Epidermal melanocyte (primary cell): ENCODE results near the gene OLFML3.
"Not testable (repeated sequence)": the region's sequence is repeated elsewhere in the genome, so short reads cannot be mapped to it uniquely, and the experiment has no call there.

Experiments
- DNase-seq: peaks from one replicate; pipeline ENCODE4 v3.0.0; 2011; ENCODE audit warnings: low spot score; ENCODE audit not compliant: insufficient read length

OLFML3 gene

DNA sequence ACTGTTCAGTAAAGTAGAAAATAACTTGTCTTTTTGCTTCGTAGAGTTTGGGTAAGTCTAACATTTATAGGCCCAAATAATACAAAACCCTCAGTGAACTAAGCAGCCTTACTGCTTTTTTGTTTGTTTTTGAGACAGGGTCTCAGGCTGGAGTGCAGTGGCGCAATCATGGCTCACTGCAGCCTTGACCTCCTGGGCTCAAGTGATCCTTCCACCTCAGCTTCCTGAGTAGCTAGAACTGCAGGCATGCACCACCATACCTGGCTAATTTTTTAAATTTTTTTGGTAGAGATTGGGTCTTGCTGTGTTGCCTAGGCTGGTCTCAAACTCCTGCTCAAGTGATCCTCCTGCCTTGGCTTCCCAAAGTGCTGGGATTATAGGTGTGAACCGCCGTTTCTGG, 31.1 kb upstream of the OLFML3 start:
- DNase-seq = not testable (repeated sequence)

DNA sequence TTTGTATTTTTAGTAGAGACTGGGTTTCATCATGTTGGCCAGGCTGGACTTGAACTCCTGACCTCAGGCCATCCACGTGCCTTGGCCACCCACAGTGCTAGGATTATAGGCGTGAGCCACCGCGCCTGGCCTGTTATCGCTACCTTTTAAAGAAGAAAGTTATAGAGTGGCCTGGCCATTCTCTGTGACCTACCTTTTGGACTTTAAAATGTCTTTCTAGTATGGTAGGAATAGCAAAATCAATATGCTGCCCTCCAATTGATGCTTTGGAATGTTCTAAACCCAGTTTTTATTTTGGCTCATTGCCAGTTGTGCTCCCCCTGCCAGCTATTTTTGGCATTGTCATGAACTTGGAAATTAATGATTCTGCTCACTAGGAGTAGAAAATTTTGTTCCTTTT, 30.3 kb upstream of the OLFML3 start:
- DNase-seq = no peak

- no peak for DNase-seq
Measured at GRCh38 chr1:113950908-113951307, 28.4 kb upstream of the OLFML3 start.

DNA sequence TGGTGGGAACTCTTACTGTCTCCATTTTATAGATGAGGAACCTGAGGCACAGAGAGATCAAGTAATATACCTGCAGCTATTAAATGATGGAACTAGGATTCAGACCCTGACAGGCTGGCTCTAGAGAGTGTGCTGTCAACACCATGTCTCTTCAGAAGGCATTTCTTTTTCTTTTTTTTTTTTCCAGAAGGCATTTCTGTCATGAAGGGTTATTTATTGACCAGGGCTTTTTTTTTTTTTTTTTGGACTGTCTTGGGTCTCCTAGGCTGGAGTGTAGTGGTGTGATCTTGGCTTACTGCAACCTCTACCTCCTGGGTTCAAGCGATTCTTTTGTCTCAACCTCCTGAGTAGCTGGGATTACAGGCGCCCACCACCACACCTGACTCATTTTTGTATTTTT, 27.6 kb upstream of the OLFML3 start:
- DNase-seq = no peak

DNA sequence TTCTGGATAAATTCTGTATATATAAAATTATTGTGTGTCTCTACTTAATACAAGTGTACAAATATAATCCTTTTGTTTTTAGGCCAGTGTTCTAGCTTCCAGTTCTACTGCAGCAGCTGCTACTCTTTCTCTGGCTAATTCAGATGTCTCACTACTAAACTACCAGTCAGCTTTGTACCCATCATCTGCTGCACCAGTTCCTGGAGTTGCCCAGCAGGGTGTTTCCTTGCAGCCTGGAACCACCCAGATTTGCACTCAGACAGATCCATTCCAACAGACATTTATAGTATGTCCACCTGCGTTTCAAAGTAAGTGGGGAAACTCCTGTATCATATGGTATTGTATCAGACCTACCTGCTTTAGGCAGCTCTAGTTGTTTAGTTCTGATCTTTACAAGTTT, 21.3 kb upstream of the OLFML3 start:
- no peak for DNase-seq

- DNase-seq = no peak
Measured at GRCh38 chr1:113958691-113959090, 20.6 kb upstream of the OLFML3 start.

DNA sequence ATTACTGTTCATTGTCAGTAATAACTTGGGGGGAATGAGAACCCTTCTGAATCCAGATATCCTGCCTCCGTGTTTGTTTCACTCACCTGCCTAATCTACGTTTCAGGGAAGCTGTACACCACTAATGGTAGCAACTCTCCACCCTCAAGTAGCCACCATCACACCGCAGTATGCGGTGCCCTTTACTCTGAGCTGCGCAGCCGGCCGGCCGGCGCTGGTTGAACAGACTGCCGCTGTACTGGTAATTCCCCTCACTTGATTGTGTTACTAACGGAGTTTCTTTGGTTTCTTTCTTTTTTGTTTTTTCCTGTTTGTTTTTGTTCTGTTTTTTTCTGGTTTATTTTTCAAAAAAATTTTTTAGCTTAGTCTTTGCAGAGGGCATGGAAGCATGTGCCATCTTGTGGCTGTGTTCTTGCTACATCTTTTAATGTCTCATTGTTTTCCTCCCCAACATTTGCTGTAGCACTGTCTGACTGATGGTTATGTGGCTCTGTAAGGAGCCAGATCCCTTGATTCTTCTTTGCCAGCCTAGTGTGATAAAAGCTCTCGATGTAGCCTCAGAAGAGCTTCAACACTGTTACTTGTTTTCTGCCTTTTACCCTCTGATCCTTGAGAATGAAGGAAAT, 15.9 kb upstream of the OLFML3 start:
- no peak for DNase-seq

DNA sequence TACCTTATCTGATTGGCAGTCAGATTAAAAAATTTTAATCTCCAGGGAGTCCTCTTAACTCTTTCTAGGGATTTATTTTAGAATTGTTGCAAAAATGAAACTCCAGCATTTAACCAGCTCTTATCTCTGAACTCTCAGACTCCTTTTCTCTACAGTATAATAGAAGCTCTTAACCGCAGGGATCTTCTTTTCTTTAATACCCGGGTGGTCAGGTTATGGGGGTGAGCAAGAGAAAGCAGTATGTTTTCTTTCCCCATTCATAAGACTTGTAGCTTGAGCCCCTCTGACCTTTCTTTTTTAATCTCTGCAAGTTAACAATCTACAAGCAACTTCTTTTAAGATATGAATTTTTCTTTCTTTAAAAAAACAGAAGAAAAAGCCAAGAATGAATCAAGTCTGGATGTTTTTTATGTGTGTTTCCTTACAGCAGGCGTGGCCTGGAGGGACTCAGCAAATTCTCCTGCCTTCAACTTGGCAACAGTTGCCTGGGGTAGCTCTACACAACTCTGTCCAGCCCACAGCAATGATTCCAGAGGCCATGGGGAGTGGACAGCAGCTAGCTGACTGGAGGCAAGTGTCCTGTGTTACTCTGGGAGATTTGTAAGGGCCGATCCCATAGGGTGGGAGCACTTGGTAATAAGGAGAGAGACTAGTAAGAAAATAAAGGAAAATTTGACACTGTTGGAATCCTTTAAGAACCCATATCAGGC, 13.4 kb upstream of the OLFML3 start:
- no peak for DNase-seq

- DNase-seq = no peak
Measured at GRCh38 chr1:113972954-113973353, 6.3 kb upstream of the OLFML3 start.

DNA sequence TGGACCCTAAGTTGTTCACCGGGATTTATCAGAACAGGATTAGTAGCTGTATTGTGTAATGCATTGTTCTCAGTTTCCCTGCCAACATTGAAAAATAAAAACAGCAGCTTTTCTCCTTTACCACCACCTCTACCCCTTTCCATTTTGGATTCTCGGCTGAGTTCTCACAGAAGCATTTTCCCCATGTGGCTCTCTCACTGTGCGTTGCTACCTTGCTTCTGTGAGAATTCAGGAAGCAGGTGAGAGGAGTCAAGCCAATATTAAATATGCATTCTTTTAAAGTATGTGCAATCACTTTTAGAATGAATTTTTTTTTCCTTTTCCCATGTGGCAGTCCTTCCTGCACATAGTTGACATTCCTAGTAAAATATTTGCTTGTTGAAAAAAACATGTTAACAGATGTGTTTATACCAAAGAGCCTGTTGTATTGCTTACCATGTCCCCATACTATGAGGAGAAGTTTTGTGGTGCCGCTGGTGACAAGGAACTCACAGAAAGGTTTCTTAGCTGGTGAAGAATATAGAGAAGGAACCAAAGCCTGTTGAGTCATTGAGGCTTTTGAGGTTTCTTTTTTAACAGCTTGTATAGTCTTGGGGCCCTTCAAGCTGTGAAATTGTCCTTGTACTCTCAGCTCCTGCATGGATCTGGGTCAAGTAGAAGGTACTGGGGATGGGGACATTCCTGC, 3.9 kb upstream of the OLFML3 start:
- no peak for DNase-seq

- no peak for DNase-seq
Measured at GRCh38 chr1:113976609-113977278, 2.5 kb upstream of the OLFML3 start.

- no peak for DNase-seq
Measured at GRCh38 chr1:113977906-113978305, 1.4 kb upstream of the OLFML3 start.

DNA sequence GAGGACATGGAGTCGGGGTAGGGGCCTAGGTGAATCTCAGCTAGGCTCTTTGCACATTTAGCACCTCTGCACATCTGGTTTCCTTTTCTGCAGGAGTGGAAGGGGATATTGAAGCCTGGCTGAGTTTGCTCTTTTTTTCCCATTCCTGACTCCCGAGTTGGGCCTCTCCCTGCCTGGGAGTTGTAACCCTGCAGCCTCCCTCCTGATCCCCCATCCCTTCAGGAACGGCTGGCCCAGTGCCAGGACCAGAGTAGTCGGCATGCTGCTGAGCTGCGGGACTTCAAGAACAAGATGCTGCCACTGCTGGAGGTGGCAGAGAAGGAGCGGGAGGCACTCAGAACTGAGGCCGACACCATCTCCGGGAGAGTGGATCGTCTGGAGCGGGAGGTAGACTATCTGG, 836 bp downstream of the OLFML3 start:
- no peak for DNase-seq

DNA sequence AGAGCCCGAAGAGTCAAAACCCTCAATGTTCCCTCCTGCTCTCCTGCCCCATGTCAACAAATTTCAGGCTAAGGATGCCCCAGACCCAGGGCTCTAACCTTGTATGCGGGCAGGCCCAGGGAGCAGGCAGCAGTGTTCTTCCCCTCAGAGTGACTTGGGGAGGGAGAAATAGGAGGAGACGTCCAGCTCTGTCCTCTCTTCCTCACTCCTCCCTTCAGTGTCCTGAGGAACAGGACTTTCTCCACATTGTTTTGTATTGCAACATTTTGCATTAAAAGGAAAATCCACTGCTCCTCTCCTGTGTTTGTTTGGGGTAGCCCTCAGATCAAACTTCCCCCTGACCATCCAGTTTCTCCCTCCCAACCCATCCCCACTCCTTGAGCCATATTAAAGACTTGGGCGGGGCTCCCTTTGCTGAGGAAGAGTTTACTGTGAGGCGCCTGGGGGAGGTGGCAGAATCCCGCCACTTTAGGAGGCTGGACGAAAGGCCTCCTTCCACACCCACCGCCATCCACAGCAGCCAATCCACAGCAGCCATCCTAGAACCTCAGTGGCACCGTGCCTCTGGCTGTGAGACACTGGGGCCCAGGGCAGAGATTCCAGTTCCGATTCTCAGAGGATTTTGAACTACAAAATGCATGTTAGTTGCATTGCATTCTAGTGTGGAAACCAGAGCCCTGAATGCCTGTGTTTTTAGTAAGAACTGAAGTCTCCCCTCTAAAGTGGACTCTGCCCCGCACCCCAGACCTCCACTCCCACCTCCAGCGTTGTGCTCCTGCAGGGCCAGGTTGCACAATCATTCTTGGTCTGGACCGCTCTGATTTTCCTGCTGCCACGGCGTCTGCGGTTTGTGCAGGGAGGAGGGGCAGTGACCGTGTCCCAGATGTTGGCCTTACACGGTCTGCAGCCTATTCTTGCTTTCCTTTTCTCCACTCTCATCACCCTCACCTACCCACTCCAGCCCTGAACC, 3.0 kb downstream of the OLFML3 start:
- DNase-seq = no peak

DNA sequence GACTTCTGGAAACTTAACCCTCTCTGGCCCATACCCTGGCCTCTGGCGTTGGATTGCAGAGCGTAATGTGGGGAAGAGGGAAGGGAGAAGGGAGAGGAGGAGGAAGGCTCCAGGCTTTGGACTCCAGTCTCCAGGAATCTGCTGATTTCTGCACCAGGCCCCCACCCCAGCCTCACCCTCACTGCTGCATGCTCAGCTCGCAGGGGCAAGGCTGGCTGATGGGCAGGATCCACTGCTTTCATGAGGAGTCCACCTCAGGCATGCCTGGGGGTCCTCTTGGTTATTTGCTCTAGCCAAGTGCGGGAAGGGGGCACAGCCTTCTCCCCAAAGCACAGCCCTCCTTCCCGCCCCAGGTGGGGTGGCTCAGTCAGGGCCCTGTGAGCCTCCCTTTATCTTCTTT, 3.7 kb downstream of the OLFML3 start:
- no peak for DNase-seq

DNA sequence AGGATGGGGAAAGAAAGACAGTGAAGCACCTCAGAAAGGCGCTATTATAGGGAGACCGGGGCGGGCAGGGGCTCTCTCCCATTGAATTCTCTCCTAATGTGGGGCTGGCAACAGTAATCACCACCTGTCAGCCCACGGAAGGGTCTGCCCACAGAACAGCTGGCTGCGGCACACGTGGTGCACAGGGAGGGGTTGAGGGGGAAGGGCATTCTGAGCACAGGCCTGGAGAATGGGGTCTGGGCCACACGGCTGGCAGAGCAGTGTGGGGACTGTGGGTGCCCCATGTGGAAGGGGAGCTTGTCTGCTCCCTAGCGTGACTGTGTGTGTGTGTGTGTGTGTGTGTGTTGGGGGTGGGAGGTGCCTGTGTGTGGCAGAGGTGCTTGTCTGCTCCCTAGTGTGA, 4.1 kb downstream of the OLFML3 start:
- DNase-seq = no peak

DNA sequence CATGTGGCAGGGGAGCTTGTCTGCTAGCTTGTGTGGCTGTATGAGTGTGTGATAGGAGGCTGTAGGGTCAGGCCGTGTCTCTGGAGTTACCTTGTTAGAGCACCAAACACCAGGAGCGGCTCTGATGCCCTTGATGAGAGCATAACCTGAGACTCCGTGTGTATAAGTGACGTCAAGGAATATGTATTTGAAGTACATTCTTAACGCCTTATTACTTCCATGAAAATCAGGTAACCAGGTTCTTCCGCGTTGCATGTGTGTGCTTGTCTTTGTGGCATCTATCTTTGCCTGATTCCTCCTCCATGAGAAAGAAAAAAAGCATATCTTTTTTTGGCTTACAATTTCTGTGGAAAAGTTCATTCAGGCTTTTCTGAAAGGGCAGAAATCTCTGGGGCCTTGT, 4.6 kb downstream of the OLFML3 start:
- no peak for DNase-seq

- no peak for DNase-seq
Measured at GRCh38 chr1:113984710-113985109, 5.4 kb downstream of the OLFML3 start.

DNA sequence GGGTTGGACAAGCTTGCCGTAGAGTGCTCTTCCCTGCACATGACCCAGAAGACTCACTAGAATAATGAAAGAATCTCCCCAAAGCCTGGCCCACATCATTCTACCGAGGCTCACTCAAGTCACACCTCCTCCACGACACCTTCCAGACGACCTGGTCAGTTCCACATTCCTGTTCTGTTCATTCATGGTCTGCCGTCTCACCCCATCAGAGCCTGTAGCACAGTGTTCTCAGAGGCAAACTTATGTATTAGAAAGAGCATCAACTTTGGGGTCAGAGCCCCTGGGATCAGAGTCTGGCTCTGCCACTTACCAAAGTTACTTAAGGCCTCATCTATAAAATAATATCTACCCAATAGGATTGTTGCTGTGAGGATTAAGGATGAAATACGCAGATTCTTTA, 7.5 kb downstream of the OLFML3 start:
- DNase-seq = no peak

DNA sequence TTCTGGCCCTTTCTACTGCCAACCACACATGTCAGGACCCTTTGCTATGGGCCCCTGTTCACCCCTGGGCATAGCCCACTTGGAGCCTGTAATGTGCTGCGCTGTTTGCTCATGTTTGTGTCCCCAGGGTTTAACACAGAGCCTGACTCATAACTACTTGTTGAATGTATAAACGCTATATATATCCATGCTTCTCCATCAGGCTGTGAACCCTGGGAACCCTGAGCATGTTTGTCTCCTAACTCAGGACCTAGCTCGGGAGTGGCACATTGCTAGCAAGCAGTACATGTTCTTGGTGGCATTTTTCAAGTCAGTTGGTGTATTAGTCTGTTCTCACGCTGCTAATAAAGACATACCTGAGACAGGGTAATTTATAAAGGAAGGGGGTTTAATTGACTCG, 8.0 kb downstream of the OLFML3 start:
- DNase-seq = no peak

- no peak for DNase-seq
Measured at GRCh38 chr1:113990530-113990929, 11.3 kb downstream of the OLFML3 start.
